Measurements from ENCODE around the gene BUD31. TPM values are rescaled to one million over a fixed set of nuclear protein-coding genes. Genes with fewer than 3 reads are reported as not detected.

Gene BUD31
- total and polyA plus RNA-seq, 2 of the 4 experiments (the other 2 are of a cell fraction) = 72.6 to 97.2 TPM

- Histone ChIP-seq H3K4ac (ENCODE audit: low read depth, low read length) (no peak overlapping the region), H2BK15ac (ENCODE audit: low read depth, low read length) (no peak overlapping the region), H4K8ac (ENCODE audit: low read depth in 2 of 2, low read length in 2 of 2) (no peak overlapping the region), H4K20me1 (ENCODE audit: insufficient read depth, low read length) (peaks cover 58% of the 10 kb centered on the region), H3K4me3 (ENCODE audit: insufficient read depth, low read depth, low read length) (no peak overlapping the region), H3K9me3 (ENCODE audit: control insufficient read depth, insufficient read depth, low read length) (no peaks in the 10 kb centered on the region), H4K5ac (ENCODE audit: low read depth, low read length) (no peak overlapping the region), H2BK5ac (ENCODE audit: low read depth, low read length, poor library complexity, severe bottlenecking) (no peak overlapping the region), H4K91ac (ENCODE audit: insufficient read depth, low read depth, low read length) (no peak overlapping the region), H3K9me1 (ENCODE audit: insufficient read depth, low read length) (peaks cover 13% of the 10 kb centered on the region), H2BK120ac (ENCODE audit: low read depth, low read length) (no peak overlapping the region), H3K4me1 (ENCODE audit: control insufficient read depth, insufficient read depth, low read length) (peaks cover 14% of the 10 kb centered on the region), H2BK20ac (ENCODE audit: low read depth, low read length) (no peak overlapping the region), H2AFZ (replicated peaks; ENCODE audit: low read length, poor library complexity) (no peak overlapping the region), H3K36me3 (ENCODE audit: control insufficient read depth, insufficient read depth, low read length) (peaks cover 18% of the 10 kb centered on the region), H3K23ac (ENCODE audit: low read depth, low read length) (no peak overlapping the region), H3K14ac (replicated peaks; ENCODE audit: low read depth, low read length) (no peak overlapping the region), H3K79me1 (ENCODE audit: low read depth in 1 of 2, low read length in 2 of 2) (peaks cover 21 to 70% of the 10 kb centered on the region in 2 experiments), H2AK5ac (ENCODE audit: low read depth, low read length) (no peak overlapping the region), H3K18ac (ENCODE audit: low read depth, low read length) (no peak overlapping the region), H3K9ac (ENCODE audit: low read depth, low read length) (no peak overlapping the region), H3K27me3 (ENCODE audit: control insufficient read depth, insufficient read depth, low read length) (no peaks in the 10 kb centered on the region), H2AK9ac (replicated peaks; ENCODE audit: low read depth, low read length, poor library complexity) (no peak overlapping the region), H3K4me2 (ENCODE audit: low read depth, low read length) (no peak overlapping the region), H3K56ac (ENCODE audit: extremely low read depth, insufficient read depth, low read length) (no peak overlapping the region), H3K27ac (ENCODE audit: insufficient read depth, low read length) (no peak overlapping the region)
- 88% methylated on average over 8 of the region's 10 CpGs; no CpG with 5 or more reads in 1 of the 2 experiments for WGBS, 2 experiments (ENCODE audit: extremely low coverage in 2 of 2, insufficient read length in 1 of 2)
- POLR2A ChIA-PET (ENCODE audit: unreplicated experiment) = no interaction called here
- intact Hi-C loops (cut with micrococcal nuclease) (no loop called here), in situ Hi-C loops (cut with MboI; ENCODE audit: low sequenced_read_pairs) (no loop called here), dilution Hi-C loops (cut with HindIII; ENCODE audit: low sequenced_read_pairs, unreplicated experiment) (no loop called here)
- CTCF ChIA-PET = no interaction called here
- TF ChIP-seq MAFK (IDR thresholded peaks at IDR 0.05; ENCODE audit: low read depth, low read length) (no peak), USF2 (IDR thresholded peaks at IDR 0.05; ENCODE audit: low read depth, low read length) (no peak), NFE2L2 (IDR thresholded peaks at IDR 0.05; ENCODE audit: low read depth, low read length) (no peak), RFX5 (IDR thresholded peaks at IDR 0.05; ENCODE audit: low read depth, low read length) (no peak), ELK1 (IDR thresholded peaks at IDR 0.05; ENCODE audit: borderline replicate concordance, low read depth, low read length) (no peak)
- no TSS peak for BruUV-seq (replicated peaks)
- ATAC-seq (ENCODE audit: low read depth) (no peak), DNase-seq (no peak)
Measured at GRCh38 chr7:99383203-99383602, 25.6 kb upstream of the BUD31 start.

Measured in IMR-90 (cell line).